Measurements from ENCODE around the gene HLA-E. TPM values are rescaled to one million over a fixed set of nuclear protein-coding genes. Genes with fewer than 3 reads are reported as not detected.
A peak's percentile ranks its signal among the peaks of the same experiment; 100 is the strongest.

The HLA-E gene
- 100 to 1,000 TPM; 313 to 404 (median 383) TPM for total RNA-seq

GRCh38 chr6:30489081-30490025 is at the start of gene HLA-E:
Gene HLA-E (plus strand): TSS chr6:30489509. CDS start chr6:30489532, 23 bp downstream.
- Histone ChIP-seq H3K27me3 (no peaks in the 10 kb centered on the region), H3K4me3 (peak within 1 kb of the TSS; percentile 83 to 100 (median 98)), H3K4me1 (peaks cover 0 to 33% (median 24%) of the 10 kb centered on the region in 4 donors), H3K36me3 (peaks cover 0 to 43% (median 4%) of the 10 kb centered on the region in 3 donors), H3K9me3 (no peaks in the 10 kb centered on the region), H3K27ac (peak within 1 kb of the TSS; percentile 97 to 100 (median 100))
- peak; percentile 83 to 98 (median 95) for DNase-seq
- TF ChIP-seq POLR2A (IDR thresholded peaks at IDR 0.05) (peak; percentile 99), CTCF (IDR thresholded peaks at IDR 0.05) (no peak)

GRCh38 chr6:30441171-30441570 is 48.1 kb upstream of the HLA-E start:
- Histone ChIP-seq H3K9me3 (no peaks in the 10 kb centered on the region), H3K27me3 (peaks cover 0 to 18% of the 10 kb centered on the region in 2 donors), H3K27ac (no peak overlapping the region), H3K4me3 (no peak overlapping the region), H3K4me1 (peaks cover 0 to 8% (median 0%) of the 10 kb centered on the region in 4 donors), H3K36me3 (no peaks in the 10 kb centered on the region)
- DNase-seq, result no peak
- TF ChIP-seq POLR2A (IDR thresholded peaks at IDR 0.05), result no peak

- TF ChIP-seq POLR2A (IDR thresholded peaks at IDR 0.05), result no peak
- TF ChIP-seq CTCF (IDR thresholded peaks at IDR 0.05), result no peak
- H3K9me3 ChIP-seq, result no peaks in the 10 kb centered on the region
- H3K36me3 ChIP-seq, result no peaks in the 10 kb centered on the region
- no peak overlapping the region for H3K27ac ChIP-seq
- H3K4me3 ChIP-seq, result no peak overlapping the region
- H3K27me3 ChIP-seq, result peaks cover 0 to 18% of the 10 kb centered on the region in 2 donors
- H3K4me1 ChIP-seq, result peaks cover 0 to 8% (median 0%) of the 10 kb centered on the region in 4 donors
- DNase-seq, result no peak
Measured at GRCh38 chr6:30443657-30444450, 45.5 kb upstream of the HLA-E start.

GRCh38 chr6:30444451-30444742 is 44.9 kb upstream of the HLA-E start:
- no peak overlapping the region for H3K4me3 ChIP-seq
- H3K27me3 ChIP-seq, result peaks cover 0 to 18% of the 10 kb centered on the region in 2 donors
- H3K27ac ChIP-seq, result no peak overlapping the region
- H3K4me1 ChIP-seq, result peaks cover 0 to 8% (median 0%) of the 10 kb centered on the region in 4 donors
- H3K36me3 ChIP-seq, result no peaks in the 10 kb centered on the region
- H3K9me3 ChIP-seq, result no peaks in the 10 kb centered on the region
- no peak for DNase-seq
- TF ChIP-seq POLR2A (IDR thresholded peaks at IDR 0.05) (no peak), CTCF (IDR thresholded peaks at IDR 0.05) (no peak)

- H3K27ac ChIP-seq, result no peak overlapping the region
- no peak for TF ChIP-seq POLR2A (IDR thresholded peaks at IDR 0.05)
- no peak for TF ChIP-seq CTCF (IDR thresholded peaks at IDR 0.05)
- no peak for DNase-seq
- H3K9me3 ChIP-seq, result no peaks in the 10 kb centered on the region
- no peaks in the 10 kb centered on the region for H3K36me3 ChIP-seq
- H3K27me3 ChIP-seq, result peaks cover 0 to 18% of the 10 kb centered on the region in 2 donors
- H3K4me1 ChIP-seq, result peaks cover 0 to 20% (median 11%) of the 10 kb centered on the region in 4 donors
- H3K4me3 ChIP-seq, result no peak overlapping the region
Measured at GRCh38 chr6:30446259-30446658, 43.0 kb upstream of the HLA-E start.
